SK-N-SH treated with all-trans-retinoic acid at 6 μM for 48 hours (cell line): ENCODE measurements around the gene UGT1A4.
"Not testable (repeated sequence)": the region's sequence is repeated elsewhere in the genome, so short reads cannot be mapped to it uniquely, and the experiment has no call there.

Experiments
- ATAC-seq: fragments of 200-7000 bp; cut with Tn5 transposase; 3 replicates; pipeline ENCODE4 v1.9.1; 2020; ENCODE audit warnings: mild to moderate bottlenecking, moderate library complexity
- ARNTL ChIP-seq: fragments of 450-650 bp; formaldehyde crosslinking; IDR thresholded peaks from 2 replicates; pipeline ENCODE4 v1.5.0; 2020; ENCODE audit warnings: low read depth, mild to moderate bottlenecking, moderate library complexity, borderline replicate concordance
- BACH2 ChIP-seq: fragments of 250-450 bp; sonication (Bioruptor Pico); IDR thresholded peaks from 2 replicates; pipeline ENCODE4 v1.9.0; 2021; ENCODE audit warnings: mild to moderate bottlenecking, borderline replicate concordance
- CSDC2 ChIP-seq: fragments of 250-450 bp; sonication (Bioruptor Pico); IDR thresholded peaks from 2 replicates; pipeline ENCODE4 v1.5.0; 2020; ENCODE audit warnings: mild to moderate bottlenecking, moderate library complexity
- CSRNP3 ChIP-seq: fragments of 250-450 bp; sonication (Bioruptor Pico); IDR thresholded peaks from 2 replicates; pipeline ENCODE4 v1.5.1; 2021; ENCODE audit warnings: mild to moderate bottlenecking, moderate library complexity
- ESRRG ChIP-seq: fragments of 250-450 bp; sonication (Bioruptor Pico); IDR thresholded peaks from 2 replicates; pipeline ENCODE4 v1.6.1; 2021; ENCODE audit warnings: mild to moderate bottlenecking
- GLIS3 ChIP-seq: fragments of 250-450 bp; sonication (Bioruptor Pico); IDR thresholded peaks from 2 replicates; pipeline ENCODE4 v1.5.0; 2020; ENCODE audit warnings: mild to moderate bottlenecking, moderate library complexity
- ISL1 ChIP-seq: fragments of 250-450 bp; sonication (Bioruptor Pico); IDR thresholded peaks from 2 replicates; pipeline ENCODE4 v2.1.2; 2022; ENCODE audit warnings: mild to moderate bottlenecking, moderate library complexity
- OSR1 ChIP-seq: fragments of 250-450 bp; sonication (Bioruptor Pico); IDR thresholded peaks from 2 replicates; pipeline ENCODE4 v1.8.0; 2022; ENCODE audit warnings: moderate library complexity, mild to moderate bottlenecking, inconsistent platforms
- PATZ1 ChIP-seq: fragments of 250-450 bp; sonication (Bioruptor Pico); IDR thresholded peaks from 2 replicates; pipeline ENCODE4 v1.8.0; 2020; ENCODE audit warnings: mild to moderate bottlenecking, moderate library complexity, borderline replicate concordance
- PPARA ChIP-seq: fragments of 250-450 bp; sonication (Bioruptor Pico); IDR thresholded peaks from 2 replicates; pipeline ENCODE4 v1.5.0; 2020; ENCODE audit warnings: mild to moderate bottlenecking, borderline replicate concordance
- RARB ChIP-seq: fragments of 250-450 bp; sonication (Bioruptor Pico); IDR thresholded peaks from 2 replicates; pipeline ENCODE4 v1.8.0; 2021; ENCODE audit warnings: mild to moderate bottlenecking, moderate library complexity
- SNAI2 ChIP-seq: fragments of 250-450 bp; sonication (Bioruptor Pico); IDR thresholded peaks from 2 replicates; pipeline ENCODE4 v1.5.0; 2020; ENCODE audit warnings: mild to moderate bottlenecking, moderate library complexity
- TCF4 ChIP-seq: fragments of 250-450 bp; sonication (Bioruptor Pico); IDR thresholded peaks from 2 replicates; pipeline ENCODE4 v1.8.0; 2021; ENCODE audit warnings: mild to moderate bottlenecking, moderate library complexity, borderline replicate concordance
- TOX ChIP-seq: fragments of 250-450 bp; sonication (Bioruptor Pico); IDR thresholded peaks from 2 replicates; pipeline ENCODE4 v1.8.0; 2021; ENCODE audit warnings: mild to moderate bottlenecking, moderate library complexity, borderline replicate concordance
- ZC3H10 ChIP-seq: fragments of 250-450 bp; sonication (Bioruptor Pico); IDR thresholded peaks from 2 replicates; pipeline ENCODE4 v1.5.1; 2021; ENCODE audit warnings: mild to moderate bottlenecking, moderate library complexity
- ZFP3 ChIP-seq: fragments of 250-450 bp; sonication (Bioruptor Pico); IDR thresholded peaks from 2 replicates; pipeline ENCODE4 v1.5.0; 2020; ENCODE audit warnings: mild to moderate bottlenecking, moderate library complexity
- ZFP30 ChIP-seq: fragments of 450-650 bp; formaldehyde crosslinking; IDR thresholded peaks from 2 replicates; pipeline ENCODE4 v1.5.0; 2022; ENCODE audit warnings: mild to moderate bottlenecking, moderate library complexity
- ZNF565 ChIP-seq: fragments of 450-650 bp; formaldehyde crosslinking; conservative IDR thresholded peaks from 2 replicates; pipeline ENCODE4 v1.5.0; 2020; ENCODE audit warnings: low read depth, mild to moderate bottlenecking, moderate library complexity
- ZNF70 ChIP-seq: fragments of 450-650 bp; formaldehyde crosslinking; IDR thresholded peaks from 2 replicates; pipeline ENCODE4 v1.5.0; 2020; ENCODE audit warnings: mild to moderate bottlenecking, moderate library complexity
- ZNF8 ChIP-seq: fragments of 450-650 bp; formaldehyde crosslinking; IDR thresholded peaks from 2 replicates; pipeline ENCODE4 v1.5.0; 2020; ENCODE audit warnings: mild to moderate bottlenecking, moderate library complexity
- TF ChIP-seq, protein P1 (sequence below): fragments of 250-450 bp; sonication (Bioruptor Pico); IDR thresholded peaks from 2 replicates; pipeline ENCODE4 v1.5.1; 2020; ENCODE audit warnings: low read depth, mild to moderate bottlenecking, moderate library complexity

UGT1A4 gene

GRCh38 chr2:233700028-233700635 lies 18.4 kb upstream of the UGT1A4 start (continued):
- peak; percentile 33; the same call in 1 of the 2 replicates for TF ChIP-seq CSRNP3 (CRISPR knock-in tag)
- TF ChIP-seq BACH2 (CRISPR knock-in tag): no peak
- TF ChIP-seq GLIS3: no peak
- TF ChIP-seq ZNF70 (CRISPR knock-in tag): no peak
- no peak for TF ChIP-seq PATZ1
- no peak; the same call in 1 of the 2 replicates for TF ChIP-seq ZNF565 (CRISPR knock-in tag)
- TF ChIP-seq PPARA: no peak
- TF ChIP-seq, all 23 proteins: peak for 7

DNA sequence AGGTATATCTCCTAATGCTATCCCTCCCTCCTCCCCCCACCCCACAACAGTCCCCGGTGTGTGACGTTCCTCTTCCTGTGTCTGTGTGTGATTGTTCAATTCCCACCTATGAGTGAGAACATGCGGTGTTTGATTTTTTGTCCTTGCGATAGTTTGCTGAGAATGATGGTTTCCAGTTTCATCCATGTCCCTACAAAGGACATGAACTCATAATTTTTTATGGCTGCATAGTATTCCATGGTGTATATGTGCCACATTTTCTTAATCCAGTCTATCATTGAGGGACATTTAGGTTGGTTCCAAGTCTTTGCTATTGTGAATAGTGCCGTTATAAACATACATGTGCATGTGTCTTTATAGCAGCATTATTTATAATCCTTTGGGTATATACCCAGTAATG lies 17.7 kb upstream of the UGT1A4 start:
- not testable (repeated sequence) for ATAC-seq

DNA sequence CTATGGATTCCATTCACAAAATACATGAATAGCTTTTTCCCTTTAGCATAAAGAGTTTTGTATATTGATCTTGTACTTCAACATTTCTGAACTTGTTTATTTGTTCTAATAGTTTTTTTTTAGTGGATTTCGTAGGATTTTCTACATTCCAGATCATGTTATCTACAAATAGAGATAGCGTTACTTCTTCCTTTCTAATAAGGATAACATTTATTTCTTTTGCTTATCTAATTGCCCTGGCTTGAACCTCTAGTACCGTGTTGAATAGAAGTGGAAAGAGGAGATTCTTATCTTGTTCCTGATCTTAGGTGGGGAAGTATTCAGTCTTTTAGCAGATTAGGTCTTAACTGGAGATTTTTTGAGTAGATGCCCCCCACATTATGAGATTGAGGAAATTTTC lies 16.3 kb upstream of the UGT1A4 start:
- TF ChIP-seq OSR1 (CRISPR knock-in tag): no peak
- TF ChIP-seq PPARA: no peak
- TF ChIP-seq RARB: no peak
- TF ChIP-seq ZFP3 (CRISPR knock-in tag): no peak
- no peak for TF ChIP-seq ESRRG (CRISPR knock-in tag)
- no peak for TF ChIP-seq PATZ1
- TF ChIP-seq ZNF8: no peak
- no peak for TF ChIP-seq GLIS3
- no peak for TF ChIP-seq ZC3H10 (CRISPR knock-in tag)
- TF ChIP-seq ZFP30 (CRISPR knock-in tag): no peak
- TF ChIP-seq ZNF70 (CRISPR knock-in tag): no peak
- no peak for ATAC-seq

- no peak for ATAC-seq
- TF ChIP-seq TOX (CRISPR knock-in tag) (no peak), ISL1 (CRISPR knock-in tag) (no peak), ZNF70 (CRISPR knock-in tag) (no peak), OSR1 (CRISPR knock-in tag) (no peak), BACH2 (CRISPR knock-in tag) (no peak), ZC3H10 (CRISPR knock-in tag) (no peak), GLIS3 (no peak), TCF4 (CRISPR knock-in tag) (no peak), PPARA (no peak), ESRRG (CRISPR knock-in tag) (no peak), ZNF565 (CRISPR knock-in tag) (no peak), PATZ1 (no peak), ARNTL (CRISPR knock-in tag) (no peak), CSRNP3 (CRISPR knock-in tag) (no peak), SNAI2 (CRISPR knock-in tag) (no peak), CSDC2 (CRISPR knock-in tag) (no peak), ZNF8 (no peak)
- TF ChIP-seq, protein P1, sequence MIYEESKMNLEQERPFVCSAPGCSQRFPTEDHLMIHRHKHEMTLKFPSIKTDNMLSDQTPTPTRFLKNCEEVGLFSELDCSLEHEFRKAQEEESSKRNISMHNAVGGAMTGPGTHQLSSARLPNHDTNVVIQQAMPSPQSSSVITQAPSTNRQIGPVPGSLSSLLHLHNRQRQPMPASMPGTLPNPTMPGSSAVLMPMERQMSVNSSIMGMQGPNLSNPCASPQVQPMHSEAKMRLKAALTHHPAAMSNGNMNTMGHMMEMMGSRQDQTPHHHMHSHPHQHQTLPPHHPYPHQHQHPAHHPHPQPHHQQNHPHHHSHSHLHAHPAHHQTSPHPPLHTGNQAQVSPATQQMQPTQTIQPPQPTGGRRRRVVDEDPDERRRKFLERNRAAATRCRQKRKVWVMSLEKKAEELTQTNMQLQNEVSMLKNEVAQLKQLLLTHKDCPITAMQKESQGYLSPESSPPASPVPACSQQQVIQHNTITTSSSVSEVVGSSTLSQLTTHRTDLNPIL: no peak
Observed at GRCh38 chr2:233705911-233706506, 12.5 kb upstream of the UGT1A4 start.
